DMS53 treated with DMSO at 0.1 percent for 48 hours (cell line): ENCODE results near the gene CFAP157.
"Not testable (repeated sequence)": the region's sequence is repeated elsewhere in the genome, so short reads cannot be mapped to it uniquely, and the experiment has no call there.

ENCODE experiments used
- DNase-seq: peaks from one replicate; lab custom pipeline; 2025; ENCODE audit not compliant: unreplicated experiment; lab: John Stamatoyannopoulos, UW

CFAP157 gene

DNA sequence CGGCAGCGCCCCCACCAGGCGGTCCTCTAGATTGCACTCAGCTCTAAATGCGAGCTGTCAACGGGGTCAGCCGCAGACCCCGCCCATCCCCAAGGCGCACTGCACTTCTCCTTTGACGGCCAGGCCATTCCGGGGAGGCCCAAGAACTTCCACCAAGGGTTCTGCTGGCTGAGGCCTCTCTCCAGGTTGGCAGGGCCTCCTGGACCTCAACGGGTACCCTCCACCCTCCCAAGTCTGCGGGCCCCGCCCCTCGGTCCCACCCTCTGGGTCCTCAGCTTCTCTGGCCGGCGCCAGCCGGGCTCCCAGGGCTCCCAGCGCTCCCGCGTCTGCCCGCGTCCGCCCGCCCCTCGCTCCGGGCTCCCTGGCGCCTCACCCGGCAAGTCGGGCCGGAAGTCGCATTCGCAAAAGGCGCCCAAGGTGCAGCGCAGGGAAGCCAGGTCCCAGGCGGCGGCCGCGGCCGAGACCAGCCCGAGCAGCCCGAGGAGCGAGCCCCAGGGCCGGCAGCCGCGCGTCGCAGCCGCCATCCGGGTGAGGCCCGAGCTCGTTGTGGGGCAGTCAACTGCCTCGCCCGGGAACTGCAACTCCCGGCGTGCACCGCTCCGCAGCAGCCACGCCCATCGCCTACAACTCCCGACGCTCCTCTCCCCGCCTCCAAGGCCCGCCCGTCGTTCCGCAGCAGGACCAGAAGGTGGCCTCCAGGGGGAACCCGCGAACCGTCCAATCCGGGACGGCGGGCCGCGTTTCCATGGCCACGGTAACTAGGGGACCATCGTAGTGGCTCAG is 28.1 kb downstream of the CFAP157 start, which contains the start of gene TOR2A:
TOR2A (minus strand) TSS at position 548 of the 783 bp plus-strand sequence; CDS start at position 524, 24 bp downstream.
- peak; percentile 93 for DNase-seq

- DNase-seq, result no peak
These were observed 28.9 kb downstream of the CFAP157 start for GRCh38 chr9:127735530-127736185.

GRCh38 chr9:127738666-127739065 is 31.9 kb downstream of the CFAP157 start:
- DNase-seq, result no peak

- no peak for DNase-seq
These were observed 33.0 kb downstream of the CFAP157 start for GRCh38 chr9:127739614-127740330.

DNA sequence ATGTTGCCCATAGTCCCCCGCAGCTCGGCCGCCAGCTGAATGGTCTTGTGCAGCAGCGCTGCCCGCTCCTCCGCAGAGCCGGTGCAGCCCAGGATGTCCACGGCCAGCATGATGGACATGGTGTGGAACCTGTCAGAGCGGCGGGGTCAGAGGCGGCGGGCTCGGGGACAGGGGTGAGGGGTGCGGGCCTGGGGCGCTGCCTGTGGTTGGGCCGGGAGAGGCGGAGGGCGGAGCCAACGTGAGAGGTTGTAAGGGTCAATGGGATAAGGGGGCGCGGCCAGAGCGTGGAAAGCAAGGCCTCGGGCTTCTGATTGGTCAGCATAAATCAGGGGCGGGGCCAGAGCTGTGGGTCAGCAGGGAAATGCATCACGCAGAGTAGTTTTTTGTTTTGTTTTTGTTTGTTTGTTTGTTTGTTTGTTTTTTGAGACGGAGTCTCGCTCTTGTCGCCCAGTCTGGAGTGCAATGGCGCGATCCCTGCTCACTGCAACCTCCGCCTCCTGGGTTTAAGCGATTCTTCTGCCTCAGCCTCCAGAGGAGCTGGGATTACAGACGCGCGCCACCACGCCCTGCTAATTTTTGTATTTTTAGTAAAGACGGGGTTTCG is 35.1 kb downstream of the CFAP157 start:
- peak; percentile 76 for DNase-seq

DNA sequence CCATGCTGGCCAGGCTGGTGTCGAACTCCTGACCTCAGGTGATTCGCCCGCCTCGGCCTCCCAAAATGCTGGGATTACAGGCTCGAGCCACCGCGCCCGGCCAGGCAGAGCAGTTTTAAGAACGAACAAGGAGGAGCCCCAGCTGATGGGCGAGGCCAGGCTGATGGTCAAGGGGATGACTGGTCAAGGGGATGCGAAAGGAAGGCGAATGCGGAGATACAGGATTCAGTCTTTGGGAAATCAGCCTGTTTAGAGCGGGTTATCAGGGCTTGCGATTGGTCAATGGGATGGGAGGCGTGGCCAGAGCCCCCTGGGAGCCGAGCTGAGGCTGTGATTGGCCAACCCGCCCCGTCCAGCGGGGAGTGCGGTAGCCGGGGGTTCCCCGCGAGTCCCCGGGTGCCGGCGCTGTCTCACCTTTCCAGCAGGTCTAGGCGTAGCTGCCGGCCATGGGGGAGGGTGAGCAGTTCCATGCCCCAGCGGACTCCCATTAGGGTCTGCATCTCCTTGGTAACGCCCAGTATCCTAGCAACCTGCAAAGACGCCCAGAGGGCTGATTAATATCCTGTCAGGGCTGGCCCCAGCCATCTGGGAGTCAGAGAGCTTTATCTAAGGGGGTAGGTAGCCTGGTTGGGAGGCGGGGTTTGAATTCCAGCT is 35.8 kb downstream of the CFAP157 start:
- DNase-seq, result peak; percentile 67

GRCh38 chr9:127744398-127745110 is 37.8 kb downstream of the CFAP157 start:
- DNase-seq, result no peak

GRCh38 chr9:127746959-127747569 is 40.3 kb downstream of the CFAP157 start:
- no peak for DNase-seq

DNA sequence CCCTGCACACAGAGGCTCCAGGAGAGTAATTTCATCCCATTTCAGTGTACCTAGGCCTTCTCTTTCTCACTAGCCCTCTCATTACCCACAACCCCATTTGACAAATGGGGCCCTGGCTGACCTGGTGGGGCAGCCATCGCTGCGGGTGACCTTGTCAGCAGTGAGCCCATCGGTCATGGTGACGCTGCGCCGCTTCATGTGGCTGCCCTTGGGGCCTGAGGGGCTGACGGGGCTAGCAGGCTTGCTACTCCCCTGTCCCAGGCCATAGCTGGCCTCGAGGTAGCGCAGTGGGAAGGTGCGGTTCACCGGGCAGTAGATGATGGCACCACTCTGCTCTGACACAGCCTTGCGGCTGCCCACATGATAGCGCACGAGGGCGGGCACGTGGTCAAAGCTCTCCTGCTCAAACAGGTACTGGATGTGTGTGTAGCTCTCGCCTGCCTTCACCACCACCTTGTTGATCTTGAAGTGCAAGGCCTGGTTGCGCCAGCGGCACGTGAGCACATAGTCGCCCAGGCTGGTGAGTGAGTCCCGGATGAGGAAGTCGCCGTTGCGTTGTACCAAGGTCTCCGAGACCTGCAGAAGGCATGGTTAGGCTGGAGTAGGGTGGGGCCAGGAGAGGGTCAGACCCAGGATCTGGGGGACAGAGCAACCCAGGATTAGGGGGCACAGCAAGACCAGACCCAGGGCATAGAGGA is 42.5 kb downstream of the CFAP157 start:
- no peak for DNase-seq

- DNase-seq, result no peak
These were observed 44.7 kb downstream of the CFAP157 start for GRCh38 chr9:127751269-127752054.

DNA sequence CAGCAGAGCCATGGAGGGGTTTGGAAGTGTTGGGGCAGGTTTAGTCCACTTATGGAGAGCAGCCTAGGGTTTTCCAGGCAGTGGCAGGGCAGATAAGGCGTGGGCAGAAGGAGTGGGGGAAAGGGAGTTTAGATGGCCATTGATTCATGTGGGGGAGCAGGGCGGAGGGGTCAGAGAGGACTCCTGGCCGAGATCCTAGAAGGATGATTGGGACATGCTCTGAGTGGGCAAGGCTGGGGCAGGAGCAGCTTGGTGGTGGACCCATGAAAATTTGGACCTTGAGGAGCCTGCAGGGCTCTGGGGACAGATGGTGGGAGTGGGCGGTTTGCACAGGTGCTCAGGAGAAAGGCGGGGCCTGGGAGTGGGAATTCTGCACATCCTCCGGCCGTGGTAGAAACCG is 46.4 kb downstream of the CFAP157 start:
- no peak for DNase-seq

GRCh38 chr9:127753622-127754021 is 46.8 kb downstream of the CFAP157 start:
- no peak for DNase-seq

DNA sequence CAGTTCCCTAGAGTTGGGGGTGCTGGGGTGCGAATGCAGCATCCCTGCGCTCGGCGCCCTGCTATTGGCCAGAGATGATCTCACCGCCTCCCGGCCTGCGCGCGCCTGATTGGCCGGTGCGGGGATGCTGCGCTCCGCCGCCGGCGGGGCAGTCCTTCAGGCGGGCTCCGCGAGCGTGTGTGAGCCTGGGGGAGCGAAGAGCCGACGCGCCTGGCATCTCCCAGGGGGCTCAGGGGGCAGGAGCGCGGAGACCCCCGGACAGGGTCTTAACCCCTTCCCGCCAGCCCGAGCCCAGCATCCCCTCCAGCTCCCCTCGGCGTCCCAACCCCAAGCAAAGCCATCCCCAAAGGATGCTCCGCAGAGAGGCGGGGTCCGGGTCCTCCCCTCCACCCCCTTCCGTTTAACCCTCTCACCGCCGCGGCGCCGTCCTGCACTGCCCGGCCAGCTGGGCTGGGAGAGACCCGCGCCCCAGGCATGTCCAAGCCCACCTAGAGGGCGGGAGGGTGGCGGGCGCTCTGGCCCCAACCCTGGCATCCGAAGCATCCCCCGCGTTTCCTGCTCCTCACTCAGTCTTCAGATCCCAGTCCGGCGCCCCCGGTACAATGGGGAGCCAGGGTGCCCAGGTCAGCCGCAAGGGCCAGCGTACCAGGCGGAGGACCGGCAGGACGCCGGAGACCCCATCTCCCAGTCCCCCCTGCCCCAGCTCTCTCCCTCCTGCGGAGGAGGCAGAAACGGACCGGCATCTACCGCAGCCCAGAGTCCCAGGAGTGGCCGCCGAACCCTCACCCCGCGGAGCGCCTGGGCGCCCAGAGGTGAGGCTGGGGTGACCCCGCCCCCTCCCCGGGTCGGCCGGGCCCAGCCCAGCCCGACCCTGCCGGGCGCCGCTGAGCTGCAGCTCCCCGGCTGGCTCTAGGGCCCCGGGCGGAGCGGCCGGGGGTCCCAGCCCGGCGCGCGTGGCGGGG is 47.6 kb downstream of the CFAP157 start:
- no peak for DNase-seq

GRCh38 chr9:127755061-127756060 is 48.6 kb downstream of the CFAP157 start:
- DNase-seq, result peak; percentile 12

GRCh38 chr9:127756233-127756632 is 49.4 kb downstream of the CFAP157 start:
- DNase-seq, result no peak

DNA sequence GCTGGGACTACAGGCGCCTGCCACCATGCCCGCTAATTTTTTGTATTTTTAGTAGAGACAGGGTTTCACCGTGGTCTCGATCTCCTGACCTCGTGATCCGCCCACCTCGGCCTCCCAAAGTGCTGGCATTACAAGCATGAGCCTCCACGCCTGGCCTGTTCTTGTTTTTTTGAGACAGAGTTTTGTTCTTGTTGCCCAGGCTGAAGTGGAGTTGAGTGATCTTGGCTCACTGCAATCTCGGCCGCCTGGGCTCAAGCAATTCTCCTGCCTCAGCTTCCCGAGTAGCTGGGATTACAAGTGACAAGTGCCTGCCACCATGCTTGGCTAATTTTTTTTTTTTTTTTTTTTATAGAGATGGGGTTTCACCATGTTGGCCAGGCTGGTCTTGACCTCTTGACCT is 50.0 kb downstream of the CFAP157 start:
- DNase-seq, result not testable (repeated sequence)
